ENCODE results near the gene MKI67. TPM values are rescaled to one million over a fixed set of nuclear protein-coding genes. Genes with fewer than 3 reads are reported as not detected.

Gene MKI67
- total and polyA plus RNA-seq, 2 of the 4 experiments (the other 2 are of a cell fraction) = 13.5 to 36.4 TPM

GRCh38 chr10:128084364-128084763, 41.9 kb downstream of the MKI67 start:
- Histone ChIP-seq H2AK5ac (ENCODE audit: low read depth, low read length) (no peak overlapping the region), H2AK9ac (replicated peaks; ENCODE audit: low read depth, low read length, poor library complexity) (no peak overlapping the region), H2BK5ac (ENCODE audit: low read depth, low read length, poor library complexity, severe bottlenecking) (no peak overlapping the region), H4K8ac (ENCODE audit: low read depth in 2 of 2, low read length in 2 of 2) (no peak overlapping the region), H4K20me1 (ENCODE audit: insufficient read depth, low read length) (no peaks in the 10 kb centered on the region), H3K56ac (ENCODE audit: extremely low read depth, insufficient read depth, low read length) (no peak overlapping the region), H3K4ac (ENCODE audit: low read depth, low read length) (no peak overlapping the region), H3K23ac (ENCODE audit: low read depth, low read length) (no peak overlapping the region), H3K18ac (ENCODE audit: low read depth, low read length) (no peak overlapping the region), H3K4me3 (ENCODE audit: insufficient read depth, low read depth, low read length) (no peak overlapping the region), H3K9me3 (ENCODE audit: control insufficient read depth, insufficient read depth, low read length) (no peaks in the 10 kb centered on the region), H3K4me1 (ENCODE audit: control insufficient read depth, insufficient read depth, low read length) (no peaks in the 10 kb centered on the region), H2BK15ac (ENCODE audit: low read depth, low read length) (no peak overlapping the region), H3K36me3 (ENCODE audit: control insufficient read depth, insufficient read depth, low read length) (no peaks in the 10 kb centered on the region), H2AFZ (replicated peaks; ENCODE audit: low read length, poor library complexity) (no peak overlapping the region), H3K27me3 (ENCODE audit: control insufficient read depth, insufficient read depth, low read length) (peaks cover 6% of the 10 kb centered on the region; the same call in 1 of the 2 replicates), H2BK120ac (ENCODE audit: low read depth, low read length) (no peak overlapping the region), H3K14ac (replicated peaks; ENCODE audit: low read depth, low read length) (no peak overlapping the region), H2BK20ac (ENCODE audit: low read depth, low read length) (no peak overlapping the region), H4K5ac (ENCODE audit: low read depth, low read length) (no peak overlapping the region), H3K9me1 (ENCODE audit: insufficient read depth, low read length) (no peaks in the 10 kb centered on the region), H3K79me1 (ENCODE audit: low read depth in 1 of 2, low read length in 2 of 2) (no peaks in the 10 kb centered on the region), H3K9ac (ENCODE audit: low read depth, low read length) (no peak overlapping the region), H3K27ac (ENCODE audit: insufficient read depth, low read length) (no peak overlapping the region), H3K4me2 (ENCODE audit: low read depth, low read length) (no peak overlapping the region), H4K91ac (ENCODE audit: insufficient read depth, low read depth, low read length) (no peak overlapping the region)
- ATAC-seq (ENCODE audit: low read depth) (no peak), DNase-seq (no peak)
- CTCF ChIA-PET = interaction anchor here (1.0 kb wide), 1 partner anchor 18 kb away, joined by 3 read pairs; no protein-coding TSS in a partner anchor
- in situ Hi-C loops (cut with MboI; ENCODE audit: low sequenced_read_pairs) (no loop called here), intact Hi-C loops (cut with micrococcal nuclease) (no loop called here), dilution Hi-C loops (cut with HindIII; ENCODE audit: low sequenced_read_pairs, unreplicated experiment) (no loop called here)
- TF ChIP-seq USF2 (IDR thresholded peaks at IDR 0.05; ENCODE audit: low read depth, low read length) = no peak
- no peak for TF ChIP-seq CHD1 (IDR thresholded peaks at IDR 0.05; ENCODE audit: low read depth, low read length)
- TF ChIP-seq RAD21 (IDR thresholded peaks at IDR 0.05; ENCODE audit: low read length) = no peak
- TF ChIP-seq RCOR1 (IDR thresholded peaks at IDR 0.05; ENCODE audit: insufficient replicate concordance, low read length) = no peak
- TF ChIP-seq ELK1 (IDR thresholded peaks at IDR 0.05; ENCODE audit: borderline replicate concordance, low read depth, low read length) = no peak
- TF ChIP-seq CEBPB (IDR thresholded peaks at IDR 0.05; ENCODE audit: low read depth, low read length) = no peak
- TF ChIP-seq, protein P1, sequence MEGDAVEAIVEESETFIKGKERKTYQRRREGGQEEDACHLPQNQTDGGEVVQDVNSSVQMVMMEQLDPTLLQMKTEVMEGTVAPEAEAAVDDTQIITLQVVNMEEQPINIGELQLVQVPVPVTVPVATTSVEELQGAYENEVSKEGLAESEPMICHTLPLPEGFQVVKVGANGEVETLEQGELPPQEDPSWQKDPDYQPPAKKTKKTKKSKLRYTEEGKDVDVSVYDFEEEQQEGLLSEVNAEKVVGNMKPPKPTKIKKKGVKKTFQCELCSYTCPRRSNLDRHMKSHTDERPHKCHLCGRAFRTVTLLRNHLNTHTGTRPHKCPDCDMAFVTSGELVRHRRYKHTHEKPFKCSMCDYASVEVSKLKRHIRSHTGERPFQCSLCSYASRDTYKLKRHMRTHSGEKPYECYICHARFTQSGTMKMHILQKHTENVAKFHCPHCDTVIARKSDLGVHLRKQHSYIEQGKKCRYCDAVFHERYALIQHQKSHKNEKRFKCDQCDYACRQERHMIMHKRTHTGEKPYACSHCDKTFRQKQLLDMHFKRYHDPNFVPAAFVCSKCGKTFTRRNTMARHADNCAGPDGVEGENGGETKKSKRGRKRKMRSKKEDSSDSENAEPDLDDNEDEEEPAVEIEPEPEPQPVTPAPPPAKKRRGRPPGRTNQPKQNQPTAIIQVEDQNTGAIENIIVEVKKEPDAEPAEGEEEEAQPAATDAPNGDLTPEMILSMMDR (conservative IDR thresholded peaks at IDR 0.05; ENCODE audit: low read depth, low read length) = no peak
- TF ChIP-seq RFX5 (IDR thresholded peaks at IDR 0.05; ENCODE audit: low read depth, low read length) = no peak
- POLR2A ChIA-PET (ENCODE audit: unreplicated experiment) = no interaction called here
- 70% methylated on average over 5 of the region's 10 CpGs; no CpG with 5 or more reads in 1 of the 2 experiments for WGBS, 2 experiments (ENCODE audit: extremely low coverage in 2 of 2, insufficient read length in 1 of 2)
- BruUV-seq (replicated peaks) = no TSS peak
